Measurements from ENCODE around the gene EBNA1BP2. TPM values are rescaled to one million over a fixed set of nuclear protein-coding genes. Genes with fewer than 3 reads are reported as not detected.

Gene EBNA1BP2
- total and polyA plus RNA-seq, 2 of the 13 experiments (the other 11 are each of a cell fraction or from before 2014, with no cell fraction given): 27.1 to 102 TPM

DNA sequence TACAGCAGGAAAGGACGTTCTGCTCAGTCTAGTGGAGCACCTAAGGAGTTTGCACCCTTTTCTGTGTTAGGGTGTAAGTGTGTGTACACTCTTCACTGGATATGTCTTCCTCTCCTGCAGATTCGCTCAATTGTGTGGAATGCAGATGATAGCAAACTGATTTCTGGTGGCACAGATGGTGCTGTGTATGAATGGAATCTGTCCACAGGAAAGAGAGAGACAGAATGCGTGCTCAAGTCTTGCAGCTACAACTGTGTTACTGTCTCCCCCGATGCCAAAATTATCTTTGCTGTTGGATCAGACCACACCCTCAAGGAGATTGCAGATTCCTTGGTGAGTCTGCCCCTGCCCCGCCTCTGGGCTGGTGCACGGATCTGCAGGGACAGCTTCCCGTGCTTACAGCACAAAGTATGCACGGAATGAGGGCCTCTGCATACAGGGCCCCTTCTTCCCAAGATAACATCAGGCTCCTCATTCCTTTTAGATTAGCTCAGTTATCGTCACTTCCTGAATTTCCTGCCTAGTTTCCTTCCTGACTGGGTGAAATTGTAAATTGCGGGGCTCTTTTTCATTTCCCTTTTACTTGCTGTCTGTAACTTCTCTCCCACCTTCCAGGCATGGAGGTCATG, 34.6 kb upstream of the EBNA1BP2 start (continued):
- TF ChIP-seq FLYWCH1 (CRISPR knock-in tag; IDR thresholded peaks at IDR 0.05) (no peak), CREB1 (IDR thresholded peaks at IDR 0.05) (peak; percentile 25; the same call in 1 of the 2 replicates), CREB1 (CRISPR knock-in tag; IDR thresholded peaks at IDR 0.05) (peak; percentile 91), SMARCC2 (IDR thresholded peaks at IDR 0.05) (no peak), ZNF780A (CRISPR knock-in tag; IDR thresholded peaks at IDR 0.05) (no peak), ZNF761 (CRISPR knock-in tag; conservative IDR thresholded peaks at IDR 0.05) (no peak), YEATS4 (CRISPR knock-in tag; IDR thresholded peaks at IDR 0.05; ENCODE audit: borderline replicate concordance) (0 out of 2 replicates have a peak, but pooled peaks have one; percentile 42), KLF6 (CRISPR knock-in tag; IDR thresholded peaks at IDR 0.05) (no peak), U2AF1 (optimal IDR thresholded peaks at IDR 0.05; ENCODE audit: low read depth, low read length) (no peak), SMYD3 (CRISPR knock-in tag; IDR thresholded peaks at IDR 0.05) (no peak), ESRRA (CRISPR knock-in tag; IDR thresholded peaks at IDR 0.05; ENCODE audit: low read depth) (no peak), POGZ (CRISPR knock-in tag; IDR thresholded peaks at IDR 0.05) (peak; percentile 45; the same call in 1 of the 2 replicates), ZZZ3 (CRISPR knock-in tag; IDR thresholded peaks at IDR 0.05; ENCODE audit: borderline replicate concordance) (0 out of 2 replicates have a peak, but pooled peaks have one; percentile 51), ZNF160 (CRISPR knock-in tag; IDR thresholded peaks at IDR 0.05) (no peak), ZNF253 (CRISPR knock-in tag; IDR thresholded peaks at IDR 0.05; ENCODE audit: borderline replicate concordance) (no peak), ZNF225 (CRISPR knock-in tag; IDR thresholded peaks at IDR 0.05) (no peak), ZNF207 (IDR thresholded peaks at IDR 0.05; ENCODE audit: borderline replicate concordance) (no peak), PTBP1 (IDR thresholded peaks at IDR 0.05; ENCODE audit: low read depth, low read length, poor library complexity, severe bottlenecking) (no peak)
- TF ChIP-seq, protein P1, sequence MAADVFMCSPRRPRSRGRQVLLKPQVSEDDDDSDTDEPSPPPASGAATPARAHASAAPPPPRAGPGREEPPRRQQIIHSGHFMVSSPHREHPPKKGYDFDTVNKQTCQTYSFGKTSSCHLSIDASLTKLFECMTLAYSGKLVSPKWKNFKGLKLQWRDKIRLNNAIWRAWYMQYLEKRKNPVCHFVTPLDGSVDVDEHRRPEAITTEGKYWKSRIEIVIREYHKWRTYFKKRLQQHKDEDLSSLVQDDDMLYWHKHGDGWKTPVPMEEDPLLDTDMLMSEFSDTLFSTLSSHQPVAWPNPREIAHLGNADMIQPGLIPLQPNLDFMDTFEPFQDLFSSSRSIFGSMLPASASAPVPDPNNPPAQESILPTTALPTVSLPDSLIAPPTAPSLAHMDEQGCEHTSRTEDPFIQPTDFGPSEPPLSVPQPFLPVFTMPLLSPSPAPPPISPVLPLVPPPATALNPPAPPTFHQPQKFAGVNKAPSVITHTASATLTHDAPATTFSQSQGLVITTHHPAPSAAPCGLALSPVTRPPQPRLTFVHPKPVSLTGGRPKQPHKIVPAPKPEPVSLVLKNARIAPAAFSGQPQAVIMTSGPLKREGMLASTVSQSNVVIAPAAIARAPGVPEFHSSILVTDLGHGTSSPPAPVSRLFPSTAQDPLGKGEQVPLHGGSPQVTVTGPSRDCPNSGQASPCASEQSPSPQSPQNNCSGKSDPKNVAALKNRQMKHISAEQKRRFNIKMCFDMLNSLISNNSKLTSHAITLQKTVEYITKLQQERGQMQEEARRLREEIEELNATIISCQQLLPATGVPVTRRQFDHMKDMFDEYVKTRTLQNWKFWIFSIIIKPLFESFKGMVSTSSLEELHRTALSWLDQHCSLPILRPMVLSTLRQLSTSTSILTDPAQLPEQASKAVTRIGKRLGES (CRISPR knock-in tag; IDR thresholded peaks at IDR 0.05; ENCODE audit: borderline replicate concordance): no peak
- TF ChIP-seq, protein P2, sequence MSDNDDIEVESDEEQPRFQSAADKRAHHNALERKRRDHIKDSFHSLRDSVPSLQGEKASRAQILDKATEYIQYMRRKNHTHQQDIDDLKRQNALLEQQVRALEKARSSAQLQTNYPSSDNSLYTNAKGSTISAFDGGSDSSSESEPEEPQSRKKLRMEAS (IDR thresholded peaks at IDR 0.05): no peak
- TF ChIP-seq, protein P3, sequence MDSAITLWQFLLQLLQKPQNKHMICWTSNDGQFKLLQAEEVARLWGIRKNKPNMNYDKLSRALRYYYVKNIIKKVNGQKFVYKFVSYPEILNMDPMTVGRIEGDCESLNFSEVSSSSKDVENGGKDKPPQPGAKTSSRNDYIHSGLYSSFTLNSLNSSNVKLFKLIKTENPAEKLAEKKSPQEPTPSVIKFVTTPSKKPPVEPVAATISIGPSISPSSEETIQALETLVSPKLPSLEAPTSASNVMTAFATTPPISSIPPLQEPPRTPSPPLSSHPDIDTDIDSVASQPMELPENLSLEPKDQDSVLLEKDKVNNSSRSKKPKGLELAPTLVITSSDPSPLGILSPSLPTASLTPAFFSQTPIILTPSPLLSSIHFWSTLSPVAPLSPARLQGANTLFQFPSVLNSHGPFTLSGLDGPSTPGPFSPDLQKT (CRISPR knock-in tag; IDR thresholded peaks at IDR 0.05; ENCODE audit: borderline replicate concordance): no peak
- TF ChIP-seq, protein P4, sequence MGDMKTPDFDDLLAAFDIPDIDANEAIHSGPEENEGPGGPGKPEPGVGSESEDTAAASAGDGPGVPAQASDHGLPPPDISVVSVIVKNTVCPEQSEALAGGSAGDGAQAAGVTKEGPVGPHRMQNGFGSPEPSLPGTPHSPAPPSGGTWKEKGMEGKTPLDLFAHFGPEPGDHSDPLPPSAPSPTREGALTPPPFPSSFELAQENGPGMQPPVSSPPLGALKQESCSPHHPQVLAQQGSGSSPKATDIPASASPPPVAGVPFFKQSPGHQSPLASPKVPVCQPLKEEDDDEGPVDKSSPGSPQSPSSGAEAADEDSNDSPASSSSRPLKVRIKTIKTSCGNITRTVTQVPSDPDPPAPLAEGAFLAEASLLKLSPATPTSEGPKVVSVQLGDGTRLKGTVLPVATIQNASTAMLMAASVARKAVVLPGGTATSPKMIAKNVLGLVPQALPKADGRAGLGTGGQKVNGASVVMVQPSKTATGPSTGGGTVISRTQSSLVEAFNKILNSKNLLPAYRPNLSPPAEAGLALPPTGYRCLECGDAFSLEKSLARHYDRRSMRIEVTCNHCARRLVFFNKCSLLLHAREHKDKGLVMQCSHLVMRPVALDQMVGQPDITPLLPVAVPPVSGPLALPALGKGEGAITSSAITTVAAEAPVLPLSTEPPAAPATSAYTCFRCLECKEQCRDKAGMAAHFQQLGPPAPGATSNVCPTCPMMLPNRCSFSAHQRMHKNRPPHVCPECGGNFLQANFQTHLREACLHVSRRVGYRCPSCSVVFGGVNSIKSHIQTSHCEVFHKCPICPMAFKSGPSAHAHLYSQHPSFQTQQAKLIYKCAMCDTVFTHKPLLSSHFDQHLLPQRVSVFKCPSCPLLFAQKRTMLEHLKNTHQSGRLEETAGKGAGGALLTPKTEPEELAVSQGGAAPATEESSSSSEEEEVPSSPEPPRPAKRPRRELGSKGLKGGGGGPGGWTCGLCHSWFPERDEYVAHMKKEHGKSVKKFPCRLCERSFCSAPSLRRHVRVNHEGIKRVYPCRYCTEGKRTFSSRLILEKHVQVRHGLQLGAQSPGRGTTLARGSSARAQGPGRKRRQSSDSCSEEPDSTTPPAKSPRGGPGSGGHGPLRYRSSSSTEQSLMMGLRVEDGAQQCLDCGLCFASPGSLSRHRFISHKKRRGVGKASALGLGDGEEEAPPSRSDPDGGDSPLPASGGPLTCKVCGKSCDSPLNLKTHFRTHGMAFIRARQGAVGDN (CRISPR knock-in tag; IDR thresholded peaks at IDR 0.05): 0 out of 2 replicates have a peak, but pooled peaks have one; percentile 25
